Transverse colon (tissue), 4 donors: Measurements from ENCODE around the gene RIN2. TPM values are rescaled to one million over a fixed set of nuclear protein-coding genes. Genes with fewer than 3 reads are reported as not detected.

Source experiments
- DNase-seq: peaks from one replicate; pipeline ENCODE4 v3.0.0-alpha.2; 2019
- H3K27ac ChIP-seq, 4 donors: fragments of 200-600 bp; sonication (generic); 2 replicates each; pipeline ENCODE4 v1.5.1; 2016 to 2018; ENCODE audit warnings: inconsistent platforms in 4 of 4
- H3K27me3 ChIP-seq: fragments of 200-600 bp; sonication (generic); 2 replicates; pipeline ENCODE4 v1.5.1; 2017; ENCODE audit warnings: inconsistent platforms
- H3K36me3 ChIP-seq, 4 donors: fragments of 200-600 bp; sonication (generic); 2 replicates each; pipeline ENCODE4 v1.5.1; 2017 to 2019; ENCODE audit warnings: inconsistent platforms in 4 of 4
- H3K4me1 ChIP-seq, 4 donors: fragments of 200-600 bp; sonication (generic); 2 replicates each; pipeline ENCODE4 v1.5.1; 2017 to 2020; ENCODE audit warnings: inconsistent platforms in 4 of 4
- H3K4me3 ChIP-seq, 4 donors: fragments of 200-600 bp; sonication (generic); 1 replicate in 1 of 4; 2 replicates in 3 of 4; pipeline versions ENCODE4 v1.5.1 to v1.6.1; 2017 to 2019; ENCODE audit warnings: inconsistent platforms in 4 of 4
- H3K9me3 ChIP-seq, 2 donors: fragments of 200-600 bp; sonication (generic); 2 replicates each; pipeline ENCODE4 v1.5.1; 2017 to 2019; ENCODE audit warnings: inconsistent platforms in 2 of 2
- CTCF ChIP-seq, 5 experiments: fragments of 200-600 bp in 3 of 5; fragments of 450-650 bp in 2 of 5; sonication (generic) in 3 of 5; IDR thresholded peaks; 1 replicate in 2 of 5; 2 replicates in 3 of 5; pipeline ENCODE4 v1.5.1; 2016 to 2017; ENCODE audit warnings: antibody characterized with exemption in 5 of 5, inconsistent platforms in 3 of 5, mild to moderate bottlenecking in 2 of 5, moderate library complexity in 1 of 5
- EP300 ChIP-seq: sonication (generic); formaldehyde crosslinking; IDR thresholded peaks from one replicate; pipeline ENCODE4 v1.6.1; 2017; ENCODE audit warnings: antibody characterized with exemption, low read depth
- POLR2A ChIP-seq: fragments of 450-650 bp; IDR thresholded peaks from one replicate; pipeline ENCODE4 v1.6.1; 2016; ENCODE audit warnings: antibody characterized with exemption, mild to moderate bottlenecking, moderate library complexity
- POLR2AphosphoS5 ChIP-seq, 3 donors: sonication (generic); formaldehyde crosslinking; IDR thresholded peaks; one replicate each; pipeline ENCODE4 v1.6.1; 2016; ENCODE audit warnings: antibody characterized with exemption in 3 of 3
- WGBS, 2 donors: methylation state at CpG; one replicate each; pipeline ENCODE4 v1.1.5; 2018; ENCODE audit warnings: low coverage in 1 of 2; 5-methylcytosine and 5-hydroxymethylcytosine counted together
- in situ Hi-C, 4 donors: fragments of 200-750 bp; cut with MboI; loops; one replicate each; pipeline versions ENCODE4 v1.15.0 to v1.15.1; 2017; ENCODE audit warnings: low sequenced_read_pairs in 3 of 4, low pct_ligation_motif_present in 1 of 4, low pct_unique_long_range_greater_than_20kb in 1 of 4
- intact Hi-C: fragments of 100-400 bp; cut with DNase I; formaldehyde crosslinking; loops from one replicate; pipeline ENCODE4 v1.15.1; 2023; ENCODE audit warnings: low total_unique reads
- total RNA-seq, 4 donors: library from RNA; depleted of rRNA; stranded (reverse); fragments of >200 nt; gene quantifications; one replicate each; pipeline ENCODE4 v1.1.0, GENCODE V29; 2016

RIN2 gene
- total RNA-seq, 4 donors from 2014 or later, result 53.2 to 157 (median 104) TPM

- intact Hi-C loops (no loop called here), in situ Hi-C loops (no loop called here)
- Histone ChIP-seq H3K4me1 (peaks cover 0 to 7% (median 2%) of the 10 kb centered on the region in 4 donors), H3K27me3 (no peaks in the 10 kb centered on the region), H3K9me3 (no peaks in the 10 kb centered on the region), H3K4me3 (no peak overlapping the region), H3K27ac (no peak overlapping the region), H3K36me3 (no peaks in the 10 kb centered on the region)
- WGBS, 2 donors, result 70 to 87% methylated on average over 2 to 7 of the region's 7 CpGs
- no peak for DNase-seq
- no peak for TF ChIP-seq POLR2A
- TF ChIP-seq POLR2AphosphoS5 (IDR thresholded peaks at IDR 0.05), result no peak
- TF ChIP-seq EP300, result no peak
- TF ChIP-seq CTCF (IDR thresholded peaks at IDR 0.05), result no peak
Measured at GRCh38 chr20:19768325-19768842, 10.3 kb downstream of the RIN2 start.

- H3K36me3 ChIP-seq, result no peaks in the 10 kb centered on the region
- no peak for DNase-seq
- H3K9me3 ChIP-seq, result no peaks in the 10 kb centered on the region
- peaks cover 0 to 9% (median 5%) of the 10 kb centered on the region in 4 donors for H3K4me1 ChIP-seq
- in situ Hi-C loops, result no loop called here
- TF ChIP-seq EP300, result no peak
- TF ChIP-seq POLR2AphosphoS5 (IDR thresholded peaks at IDR 0.05), result no peak
- no peak for TF ChIP-seq POLR2A
- TF ChIP-seq CTCF (IDR thresholded peaks at IDR 0.05), result no peak
- intact Hi-C loops, result no loop called here
- 74% methylated on average over 2 of the region's 2 CpGs; no CpG with 5 or more reads in 1 of the 2 donors for WGBS, 2 donors
- no peak overlapping the region for H3K27ac ChIP-seq
- no peaks in the 10 kb centered on the region for H3K27me3 ChIP-seq
- no peak overlapping the region for H3K4me3 ChIP-seq
Measured at GRCh38 chr20:19769507-19769906, 11.4 kb downstream of the RIN2 start.

- intact Hi-C loops, result no loop called here
- H3K27ac ChIP-seq, result no peak overlapping the region
- 70 to 87% methylated on average over 6 of the region's 6 CpGs for WGBS, 2 donors
Measured at GRCh38 chr20:19770375-19770774, 12.3 kb downstream of the RIN2 start.

GRCh38 chr20:19771031-19771430 lies 13.0 kb downstream of the RIN2 start:
- DNase-seq, result no peak

More at GRCh38 chr20:19770375-19770774, 12.3 kb downstream of the RIN2 start:
- DNase-seq, result no peak
- Histone ChIP-seq H3K9me3 (no peaks in the 10 kb centered on the region), H3K4me1 (peaks cover 0 to 16% (median 13%) of the 10 kb centered on the region in 4 donors), H3K27me3 (no peaks in the 10 kb centered on the region), H3K36me3 (no peaks in the 10 kb centered on the region), H3K4me3 (no peak overlapping the region)
- TF ChIP-seq CTCF (IDR thresholded peaks at IDR 0.05) (no peak), POLR2AphosphoS5 (IDR thresholded peaks at IDR 0.05) (no peak), EP300 (no peak), POLR2A (no peak)
- in situ Hi-C loops, result no loop called here

More at GRCh38 chr20:19771031-19771430, 13.0 kb downstream of the RIN2 start:
- no peaks in the 10 kb centered on the region for H3K27me3 ChIP-seq
- H3K27ac ChIP-seq, result no peak overlapping the region
- intact Hi-C loops (no loop called here), in situ Hi-C loops (no loop called here)
- 89% methylated on average over 2 of the region's 2 CpGs; no CpG with 5 or more reads in 1 of the 2 donors for WGBS, 2 donors
- no peaks in the 10 kb centered on the region for H3K9me3 ChIP-seq
- H3K4me3 ChIP-seq, result no peak overlapping the region
- H3K36me3 ChIP-seq, result no peaks in the 10 kb centered on the region
- peaks cover 0 to 23% (median 18%) of the 10 kb centered on the region in 4 donors for H3K4me1 ChIP-seq
- TF ChIP-seq POLR2AphosphoS5 (IDR thresholded peaks at IDR 0.05), result no peak
- no peak for TF ChIP-seq EP300
- no peak for TF ChIP-seq POLR2A
- TF ChIP-seq CTCF (IDR thresholded peaks at IDR 0.05), result no peak
